GM12872 (cell line): ENCODE measurements around the gene HCN4.

Experiments
- CTCF ChIP-seq: IDR thresholded peaks from 3 replicates; pipeline ENCODE4 v1.5.1; 2011; ENCODE audit warnings: low read depth, mild to moderate bottlenecking, low read length, moderate library complexity; ENCODE audit not compliant: insufficient read depth

The HCN4 gene

GRCh38 chr15:73328981-73329380, 39.8 kb downstream of the HCN4 start:
- TF ChIP-seq CTCF, result no peak

- no peak for TF ChIP-seq CTCF
Observed at GRCh38 chr15:73328149-73328820, 40.5 kb downstream of the HCN4 start.

- no peak for TF ChIP-seq CTCF
Observed at GRCh38 chr15:73326157-73326556, 42.6 kb downstream of the HCN4 start.

GRCh38 chr15:73325191-73325861, 43.4 kb downstream of the HCN4 start:
- TF ChIP-seq CTCF, result peak; percentile 23; the same call in 1 of the 3 replicates

GRCh38 chr15:73324496-73325170, 44.1 kb downstream of the HCN4 start:
- no peak for TF ChIP-seq CTCF

GRCh38 chr15:73323956-73324355, 44.8 kb downstream of the HCN4 start:
- no peak for TF ChIP-seq CTCF

GRCh38 chr15:73323374-73323955, 45.3 kb downstream of the HCN4 start:
- TF ChIP-seq CTCF, result no peak
